Activated T-cell treated with anti-CD3 and anti-CD28 coated beads for 1 hour (primary cell): Measurements from ENCODE around the gene RPTOR.
"Not testable (repeated sequence)": the region's sequence is repeated elsewhere in the genome, so short reads cannot be mapped to it uniquely, and the experiment has no call there.

Source experiments
- DNase-seq: peaks from one replicate; pipeline ENCODE4 v3.0.0-alpha.2; 2020; ENCODE audit warnings: low read depth

RPTOR gene

GRCh38 chr17:80615376-80615775 lies 70.7 kb downstream of the RPTOR start:
- DNase-seq: no peak

- DNase-seq: no peak
Observed at GRCh38 chr17:80616705-80617104, 72.1 kb downstream of the RPTOR start.

GRCh38 chr17:80618304-80618703 lies 73.7 kb downstream of the RPTOR start:
- no peak for DNase-seq

- DNase-seq: no peak
Observed at GRCh38 chr17:80619535-80620235, 75.0 kb downstream of the RPTOR start.

- no peak for DNase-seq
Observed at GRCh38 chr17:80621335-80621996, 76.8 kb downstream of the RPTOR start.

GRCh38 chr17:80621997-80622357 lies 77.3 kb downstream of the RPTOR start:
- no peak for DNase-seq

- no peak for DNase-seq
Observed at GRCh38 chr17:80624864-80625263, 80.2 kb downstream of the RPTOR start.

- DNase-seq: no peak
Observed at GRCh38 chr17:80625627-80626026, 81.0 kb downstream of the RPTOR start.

GRCh38 chr17:80628881-80629280 lies 84.2 kb downstream of the RPTOR start:
- not testable (repeated sequence) for DNase-seq

- no peak for DNase-seq
Observed at GRCh38 chr17:80629298-80630028, 84.8 kb downstream of the RPTOR start.

GRCh38 chr17:80630560-80631120 lies 86.0 kb downstream of the RPTOR start:
- no peak for DNase-seq

- no peak for DNase-seq
Observed at GRCh38 chr17:80631142-80632045, 86.8 kb downstream of the RPTOR start.

GRCh38 chr17:80632046-80632581 lies 87.5 kb downstream of the RPTOR start:
- DNase-seq: no peak

GRCh38 chr17:80633207-80633606 lies 88.6 kb downstream of the RPTOR start:
- DNase-seq: no peak

GRCh38 chr17:80633994-80634566 lies 89.4 kb downstream of the RPTOR start:
- DNase-seq: no peak

- no peak for DNase-seq
Observed at GRCh38 chr17:80636361-80637018, 91.9 kb downstream of the RPTOR start.

GRCh38 chr17:80637048-80637781 lies 92.6 kb downstream of the RPTOR start:
- no peak for DNase-seq

GRCh38 chr17:80639658-80640057 lies 95.0 kb downstream of the RPTOR start:
- DNase-seq: no peak

GRCh38 chr17:80640366-80641084 lies 95.9 kb downstream of the RPTOR start:
- no peak for DNase-seq
